COR-L47 (cell line): ENCODE measurements around the gene CTIF.

Experiments
- DNase-seq: peaks from one replicate; lab custom pipeline; 2025; lab: John Stamatoyannopoulos, UW

Gene CTIF

GRCh38 chr18:48902023-48902855 is 363.4 kb downstream of the CTIF start:
- DNase-seq, result peak; percentile 96

- no peak for DNase-seq
These were observed 364.2 kb downstream of the CTIF start for GRCh38 chr18:48902856-48903601.

GRCh38 chr18:48904091-48904490 is 365.3 kb downstream of the CTIF start:
- no peak for DNase-seq

GRCh38 chr18:48904847-48905394 is 366.1 kb downstream of the CTIF start:
- no peak for DNase-seq

- DNase-seq, result no peak
These were observed 366.7 kb downstream of the CTIF start for GRCh38 chr18:48905513-48905912.

GRCh38 chr18:48908916-48909315 is 370.1 kb downstream of the CTIF start:
- DNase-seq, result no peak

GRCh38 chr18:48909721-48910120 is 370.9 kb downstream of the CTIF start:
- no peak for DNase-seq

GRCh38 chr18:48910972-48911545 is 372.2 kb downstream of the CTIF start:
- DNase-seq, result no peak
